NCI-H128 (cell line): Measurements from ENCODE around the gene NMT1.

ENCODE experiments used
- DNase-seq: peaks from one replicate; lab custom pipeline; 2025; ENCODE audit not compliant: unreplicated experiment; lab: John Stamatoyannopoulos, UW

The NMT1 gene

DNA sequence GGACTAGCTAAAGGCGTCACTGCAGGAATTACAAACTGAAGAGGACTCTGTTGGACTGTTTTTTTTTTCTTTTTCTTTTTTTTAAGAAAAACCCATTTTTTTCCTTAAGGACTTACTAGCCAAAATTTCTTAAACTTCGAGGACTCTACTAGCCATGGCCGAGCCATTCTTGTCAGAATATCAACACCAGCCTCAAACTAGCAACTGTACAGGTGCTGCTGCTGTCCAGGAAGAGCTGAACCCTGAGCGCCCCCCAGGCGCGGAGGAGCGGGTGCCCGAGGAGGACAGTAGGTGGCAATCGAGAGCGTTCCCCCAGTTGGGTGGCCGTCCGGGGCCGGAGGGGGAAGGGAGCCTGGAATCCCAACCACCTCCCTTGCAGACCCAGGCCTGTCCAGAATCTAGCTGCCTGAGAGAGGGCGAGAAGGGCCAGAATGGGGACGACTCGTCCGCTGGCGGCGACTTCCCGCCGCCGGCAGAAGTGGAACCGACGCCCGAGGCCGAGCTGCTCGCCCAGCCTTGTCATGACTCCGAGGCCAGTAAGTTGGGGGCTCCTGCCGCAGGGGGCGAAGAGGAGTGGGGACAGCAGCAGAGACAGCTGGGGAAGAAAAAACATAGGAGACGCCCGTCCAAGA, 88.0 kb downstream of the NMT1 start:
- peak; percentile 24 for DNase-seq

DNA sequence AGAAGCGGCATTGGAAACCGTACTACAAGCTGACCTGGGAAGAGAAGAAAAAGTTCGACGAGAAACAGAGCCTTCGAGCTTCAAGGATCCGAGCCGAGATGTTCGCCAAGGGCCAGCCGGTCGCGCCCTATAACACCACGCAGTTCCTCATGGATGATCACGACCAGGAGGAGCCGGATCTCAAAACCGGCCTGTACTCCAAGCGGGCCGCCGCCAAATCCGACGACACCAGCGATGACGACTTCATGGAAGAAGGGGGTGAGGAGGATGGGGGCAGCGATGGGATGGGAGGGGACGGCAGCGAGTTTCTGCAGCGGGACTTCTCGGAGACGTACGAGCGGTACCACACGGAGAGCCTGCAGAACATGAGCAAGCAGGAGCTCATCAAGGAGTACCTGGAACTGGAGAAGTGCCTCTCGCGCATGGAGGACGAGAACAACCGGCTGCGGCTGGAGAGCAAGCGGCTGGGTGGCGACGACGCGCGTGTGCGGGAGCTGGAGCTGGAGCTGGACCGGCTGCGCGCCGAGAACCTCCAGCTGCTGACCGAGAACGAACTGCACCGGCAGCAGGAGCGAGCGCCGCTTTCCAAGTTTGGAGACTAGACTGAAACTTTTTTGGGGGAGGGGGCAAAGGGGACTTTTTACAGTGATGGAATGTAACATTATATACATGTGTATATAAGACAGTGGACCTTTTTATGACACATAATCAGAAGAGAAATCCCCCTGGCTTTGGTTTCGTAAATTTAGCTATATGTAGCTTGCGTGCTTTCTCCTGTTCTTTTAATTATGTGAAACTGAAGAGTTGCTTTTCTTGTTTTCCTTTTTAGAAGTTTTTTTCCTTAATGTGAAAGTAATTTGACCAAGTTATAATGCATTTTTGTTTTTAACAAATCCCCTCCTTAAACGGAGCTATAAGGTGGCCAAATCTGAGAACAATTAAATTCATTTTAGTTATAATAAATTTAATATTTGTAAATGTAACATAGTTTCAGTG, 88.8 kb downstream of the NMT1 start:
- DNase-seq, result no peak

DNA sequence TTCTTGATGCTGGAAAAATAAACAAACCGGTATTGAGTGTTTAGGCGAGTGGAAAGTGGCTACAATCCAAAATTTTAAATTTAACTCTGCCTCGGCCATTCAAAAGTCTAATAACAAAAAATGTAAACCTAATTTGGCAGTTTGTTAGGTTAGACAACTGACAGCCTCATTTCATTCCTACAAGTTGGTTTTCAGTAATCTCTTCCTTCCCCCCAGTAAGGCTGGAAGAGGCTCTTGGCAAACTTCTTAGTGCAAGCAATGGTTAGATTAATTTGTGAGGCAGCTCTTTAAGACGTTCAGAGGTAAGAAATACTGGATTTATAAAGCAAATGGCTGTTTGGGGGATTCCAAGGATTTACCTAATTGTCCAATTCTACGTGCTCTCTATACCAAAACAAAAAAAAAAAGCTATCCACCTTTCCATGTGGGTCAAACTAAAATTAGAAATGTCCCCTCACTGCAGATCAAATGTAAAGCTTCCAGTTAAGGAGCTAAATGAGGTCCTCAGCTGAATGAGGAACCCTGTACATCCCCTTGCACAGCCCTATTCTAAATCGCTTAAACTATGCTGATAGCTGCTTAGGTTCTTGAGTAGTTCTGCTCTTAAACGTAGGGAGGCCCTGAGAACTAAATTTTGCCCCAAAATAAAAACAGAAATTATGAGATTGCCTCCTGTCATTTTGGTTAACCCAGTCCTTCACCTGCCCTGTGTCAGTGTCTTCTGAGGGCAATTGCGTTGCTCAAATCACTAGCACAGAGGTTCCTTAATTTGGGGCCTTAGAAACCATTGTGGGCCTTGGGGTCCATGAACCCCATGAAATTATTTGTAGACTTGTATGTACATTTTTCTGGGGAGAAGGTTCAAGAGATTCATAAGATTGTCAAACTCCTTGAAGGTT, 90.0 kb downstream of the NMT1 start:
- no peak for DNase-seq

DNA sequence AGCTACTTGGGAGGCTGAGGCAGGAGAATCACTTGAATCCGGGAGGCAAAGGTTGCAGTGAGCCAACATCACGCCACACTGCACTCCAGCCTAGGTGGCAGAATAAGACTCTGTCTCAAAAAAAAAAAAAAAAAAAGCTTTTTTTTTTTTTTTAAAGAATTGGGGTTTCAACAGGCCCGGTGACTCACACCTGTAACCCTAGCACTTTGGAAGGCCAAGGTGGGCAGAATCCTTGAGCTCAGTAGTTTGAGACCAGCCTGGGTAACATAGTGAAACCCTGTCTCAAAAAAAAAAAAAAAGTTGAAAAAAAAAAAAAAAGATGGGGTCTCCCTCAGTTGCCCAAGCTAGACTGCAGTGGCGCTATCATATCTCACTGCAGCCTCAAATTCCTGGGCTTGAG, 93.9 kb downstream of the NMT1 start:
- no peak for DNase-seq

DNA sequence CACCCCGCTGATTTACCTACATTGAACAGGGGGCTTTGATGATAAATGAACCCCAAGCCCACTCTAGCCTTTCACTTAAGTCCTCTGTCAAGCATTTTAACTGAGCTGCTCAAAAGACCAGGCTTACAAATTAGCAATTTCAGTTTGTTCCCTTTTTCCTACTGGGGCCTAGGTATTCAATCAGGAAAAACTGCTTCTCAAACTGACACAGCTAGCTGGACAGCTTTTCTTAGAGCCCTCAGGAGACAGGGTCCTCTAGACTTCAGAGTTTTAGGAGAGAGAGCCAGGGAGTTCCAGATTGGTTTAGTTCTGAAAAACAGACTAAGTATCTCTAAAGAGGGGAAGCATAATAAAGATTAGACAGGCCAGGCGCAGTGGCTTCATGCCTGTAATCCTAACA, 94.4 kb downstream of the NMT1 start:
- no peak for DNase-seq

DNA sequence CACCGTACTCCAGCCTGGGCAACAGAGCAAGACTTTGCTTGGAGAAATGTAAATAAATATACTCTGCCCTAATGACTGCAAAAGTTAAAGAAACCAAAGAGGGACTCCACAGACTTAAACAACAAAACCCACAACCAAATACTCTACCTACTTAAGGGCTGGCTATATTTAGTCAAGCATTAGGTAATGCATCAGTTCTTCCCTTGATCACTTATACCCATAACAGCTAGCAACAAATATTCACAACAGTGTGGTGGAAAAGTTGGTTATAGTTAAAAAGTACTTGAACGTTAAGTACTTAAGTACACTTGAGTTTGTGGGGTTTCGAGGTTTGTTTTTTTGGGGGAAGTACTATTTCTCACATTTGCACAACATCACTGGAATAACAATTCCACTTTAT, 95.1 kb downstream of the NMT1 start:
- DNase-seq, result no peak
